ENCODE results near the gene HCAR2. TPM values are rescaled to one million over a fixed set of nuclear protein-coding genes. Genes with fewer than 3 reads are reported as not detected.
"Not testable (repeated sequence)": the region's sequence is repeated elsewhere in the genome, so short reads cannot be mapped to it uniquely, and the experiment has no call there.

Gene HCAR2
- total and polyA plus RNA-seq, 2 donors (not counting 1 experiment from before 2014, with no cell fraction given), result 0.82 TPM; not detected in 1

- POLR2A ChIA-PET, result no interaction called here
- H3K9me3 Mint-ChIP-seq (ENCODE audit: insufficient read depth), result no peaks in the 10 kb centered on the region
- H3K36me3 ChIP-seq (replicated peaks in 1 of 2; ENCODE audit: control extremely low read depth in 1 of 2, control insufficient read depth in 1 of 2, extremely low read depth in 1 of 2, insufficient read depth in 2 of 2, low read length in 1 of 2), result no peaks in the 10 kb centered on the region
- no peak overlapping the region for H3K4me2 ChIP-seq (replicated peaks; ENCODE audit: low read depth, low read length, poor library complexity, severe bottlenecking)
- WGBS (ENCODE audit: insufficient coverage), result 94% methylated on average over 3 of the region's 4 CpGs
- no peak overlapping the region for H3K4me3 ChIP-seq (ENCODE audit: control extremely low read depth in 1 of 5, extremely low read depth in 1 of 5, insufficient read depth in 1 of 5, low read depth in 2 of 5, low read length in 4 of 5)
- no peak overlapping the region for H3K27ac Mint-ChIP-seq
- no peaks in the 10 kb centered on the region for H3K27me3 ChIP-seq (replicated peaks in 1 of 4; ENCODE audit: control extremely low read depth in 1 of 4, control insufficient read depth in 3 of 4, insufficient read depth in 4 of 4, low read length in 3 of 4)
- no peaks in the 10 kb centered on the region for H3K4me1 ChIP-seq (ENCODE audit: control insufficient read depth in 2 of 2, insufficient read depth in 2 of 2, low read length in 2 of 2)
- no peaks in the 10 kb centered on the region for H3K9me3 ChIP-seq (ENCODE audit: control extremely low read depth in 1 of 3, control insufficient read depth in 2 of 3, insufficient read depth in 1 of 3, low read length in 2 of 3)
- H3K79me2 ChIP-seq (ENCODE audit: control insufficient read depth, insufficient read depth, low read length), result no peaks in the 10 kb centered on the region
- CTCF ChIA-PET, result no interaction called here
- H4K20me1 ChIP-seq (ENCODE audit: control insufficient read depth, insufficient read depth, low read length, poor library complexity, severe bottlenecking), result no peaks in the 10 kb centered on the region
- ATAC-seq (ENCODE audit: low read depth) (no peak), DNase-seq (no peak)
- no peak overlapping the region for H3K4me3 Mint-ChIP-seq
- H3K27ac ChIP-seq (ENCODE audit: low read length in 2 of 2), result no peak overlapping the region
- peaks cover 3% of the 10 kb centered on the region for H3K27me3 Mint-ChIP-seq
- no peak overlapping the region for H2AFZ ChIP-seq (ENCODE audit: insufficient read depth, low read depth, low read length, poor library complexity, severe bottlenecking)
- no peaks in the 10 kb centered on the region for H3K4me1 Mint-ChIP-seq
- H3K9ac ChIP-seq (ENCODE audit: low read length), result no peak overlapping the region
- intact Hi-C loops (cut with micrococcal nuclease), result no loop called here
- TF ChIP-seq CTCF (IDR thresholded peaks at IDR 0.05) (no peak), EZH2 (IDR thresholded peaks at IDR 0.05; ENCODE audit: borderline replicate concordance, insufficient read depth, low read depth, low read length, poor library complexity, severe bottlenecking) (no peak)
Observed at GRCh38 chr12:122681814-122682213, 21.3 kb downstream of the HCAR2 start.

- H2AFZ ChIP-seq (ENCODE audit: insufficient read depth, low read depth, low read length, poor library complexity, severe bottlenecking); H3K27ac ChIP-seq (ENCODE audit: low read length in 2 of 2); POLR2A ChIA-PET; H3K4me3 Mint-ChIP-seq; H3K4me1 ChIP-seq (ENCODE audit: control insufficient read depth in 2 of 2, insufficient read depth in 2 of 2, low read length in 2 of 2); H3K36me3 ChIP-seq (replicated peaks in 1 of 2; ENCODE audit: control extremely low read depth in 1 of 2, control insufficient read depth in 1 of 2, extremely low read depth in 1 of 2, insufficient read depth in 2 of 2, low read length in 1 of 2); DNase-seq; H4K20me1 ChIP-seq (ENCODE audit: control insufficient read depth, insufficient read depth, low read length, poor library complexity, severe bottlenecking); intact Hi-C loops (cut with micrococcal nuclease); H3K9me3 ChIP-seq (ENCODE audit: control extremely low read depth in 1 of 3, control insufficient read depth in 2 of 3, insufficient read depth in 1 of 3, low read length in 2 of 3); CTCF ChIA-PET; H3K9me3 Mint-ChIP-seq (ENCODE audit: insufficient read depth); H3K27me3 Mint-ChIP-seq; H3K4me3 ChIP-seq (ENCODE audit: control extremely low read depth in 1 of 5, extremely low read depth in 1 of 5, insufficient read depth in 1 of 5, low read depth in 2 of 5, low read length in 4 of 5); H3K4me1 Mint-ChIP-seq; H3K79me2 ChIP-seq (ENCODE audit: control insufficient read depth, insufficient read depth, low read length); ATAC-seq (ENCODE audit: low read depth); H3K4me2 ChIP-seq (replicated peaks; ENCODE audit: low read depth, low read length, poor library complexity, severe bottlenecking); H3K9ac ChIP-seq (ENCODE audit: low read length); H3K27me3 ChIP-seq (replicated peaks in 1 of 4; ENCODE audit: control extremely low read depth in 1 of 4, control insufficient read depth in 3 of 4, insufficient read depth in 4 of 4, low read length in 3 of 4); H3K27ac Mint-ChIP-seq: not testable (repeated sequence)
- 95% methylated on average over 5 of the region's 6 CpGs for WGBS (ENCODE audit: insufficient coverage)
Observed at GRCh38 chr12:122680989-122681388, 22.2 kb downstream of the HCAR2 start.

- H3K9me3 ChIP-seq (ENCODE audit: control extremely low read depth in 1 of 3, control insufficient read depth in 2 of 3, insufficient read depth in 1 of 3, low read length in 2 of 3); H3K27ac Mint-ChIP-seq; H3K36me3 ChIP-seq (replicated peaks in 1 of 2; ENCODE audit: control extremely low read depth in 1 of 2, control insufficient read depth in 1 of 2, extremely low read depth in 1 of 2, insufficient read depth in 2 of 2, low read length in 1 of 2); H3K9ac ChIP-seq (ENCODE audit: low read length); H3K4me2 ChIP-seq (replicated peaks; ENCODE audit: low read depth, low read length, poor library complexity, severe bottlenecking); intact Hi-C loops (cut with micrococcal nuclease); ATAC-seq (ENCODE audit: low read depth); H4K20me1 ChIP-seq (ENCODE audit: control insufficient read depth, insufficient read depth, low read length, poor library complexity, severe bottlenecking); H2AFZ ChIP-seq (ENCODE audit: insufficient read depth, low read depth, low read length, poor library complexity, severe bottlenecking); H3K27me3 ChIP-seq (replicated peaks in 1 of 4; ENCODE audit: control extremely low read depth in 1 of 4, control insufficient read depth in 3 of 4, insufficient read depth in 4 of 4, low read length in 3 of 4); H3K9me3 Mint-ChIP-seq (ENCODE audit: insufficient read depth); H3K27me3 Mint-ChIP-seq; POLR2A ChIA-PET; DNase-seq; H3K4me1 Mint-ChIP-seq; H3K4me1 ChIP-seq (ENCODE audit: control insufficient read depth in 2 of 2, insufficient read depth in 2 of 2, low read length in 2 of 2); CTCF ChIA-PET; H3K4me3 ChIP-seq (ENCODE audit: control extremely low read depth in 1 of 5, extremely low read depth in 1 of 5, insufficient read depth in 1 of 5, low read depth in 2 of 5, low read length in 4 of 5); H3K27ac ChIP-seq (ENCODE audit: low read length in 2 of 2); H3K79me2 ChIP-seq (ENCODE audit: control insufficient read depth, insufficient read depth, low read length); H3K4me3 Mint-ChIP-seq: not testable (repeated sequence)
- 94% methylated on average over 17 of the region's 32 CpGs for WGBS (ENCODE audit: insufficient coverage)
Observed at GRCh38 chr12:122676781-122677180, 26.4 kb downstream of the HCAR2 start.
